ENCODE results near the gene SRR.

The SRR gene

DNA sequence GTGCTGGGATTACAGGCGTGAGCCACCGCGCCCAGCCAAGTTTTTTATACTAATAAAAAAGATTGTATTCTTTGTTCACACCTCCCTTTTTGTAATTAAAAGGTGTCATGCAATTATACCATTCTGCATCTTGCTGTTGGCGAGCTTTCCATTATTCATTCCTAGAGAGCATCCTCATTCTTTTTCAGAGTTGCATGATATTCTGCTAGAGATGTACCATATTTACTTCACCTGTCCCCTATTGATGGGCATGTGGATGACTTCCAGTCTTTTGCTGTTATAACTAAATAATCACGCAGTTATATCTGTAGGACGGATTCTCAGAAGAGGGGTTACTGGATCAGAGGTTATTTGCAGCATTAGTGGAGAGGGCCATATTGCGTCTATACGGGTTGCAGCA is 50.6 kb downstream of the SRR start:
- Histone ChIP-seq H3K4me2 (ENCODE audit: insufficient read depth, low read length, poor library complexity, severe bottlenecking) (no peak overlapping the region), H2AFZ (ENCODE audit: low read length) (no peak overlapping the region), H3K23ac (ENCODE audit: low read depth, low read length, poor library complexity) (no peak overlapping the region), H3K27me3 (ENCODE audit: control insufficient read depth in 3 of 3, insufficient read depth in 3 of 3, low read depth in 1 of 3, low read length in 3 of 3) (no peaks in the 10 kb centered on the region), H2BK12ac (ENCODE audit: low read length) (no peak overlapping the region), H3K4me3 (ENCODE audit: low read length in 2 of 2) (no peak overlapping the region), H3K18ac (ENCODE audit: low read length) (no peak overlapping the region), H3K9ac (ENCODE audit: low read depth, low read length, poor library complexity) (no peak overlapping the region), H3K14ac (ENCODE audit: low read length) (no peak overlapping the region), H3K36me3 (replicated peaks in 1 of 2; ENCODE audit: control insufficient read depth in 2 of 2, insufficient read depth in 2 of 2, low read length in 2 of 2) (peaks cover 2 to 21% of the 10 kb centered on the region in 2 donors), H2BK15ac (ENCODE audit: low read length) (no peak overlapping the region), H3K9me3 (replicated peaks in 1 of 2; ENCODE audit: control insufficient read depth in 2 of 2, insufficient read depth in 1 of 2, low read depth in 1 of 2, low read length in 2 of 2) (no peaks in the 10 kb centered on the region), H3K4ac (ENCODE audit: low read length) (no peak overlapping the region), H3K79me1 (ENCODE audit: low read depth, low read length) (peaks cover 5% of the 10 kb centered on the region), H4K91ac (ENCODE audit: low read depth, low read length, poor library complexity) (no peak overlapping the region), H3K27ac (replicated peaks; ENCODE audit: low read length) (no peak overlapping the region), H3K4me1 (ENCODE audit: control insufficient read depth in 2 of 2, insufficient read depth in 1 of 2, low read depth in 1 of 2, low read length in 2 of 2) (peaks cover 7 to 14% of the 10 kb centered on the region in 2 donors), H2BK5ac (ENCODE audit: low read length) (no peak overlapping the region), H2AK5ac (ENCODE audit: low read depth, low read length) (no peak overlapping the region), H4K8ac (ENCODE audit: low read depth, low read length) (no peak overlapping the region), H2BK120ac (ENCODE audit: low read depth, low read length) (no peak overlapping the region)
- no peak for DNase-seq (ENCODE audit: low spot score)
- no CpG with 5 or more reads among the region's 8 CpGs for WGBS, 2 donors (ENCODE audit: extremely low coverage in 2 of 2, insufficient read length in 2 of 2, insufficient replicate concordance in 1 of 2)

DNA sequence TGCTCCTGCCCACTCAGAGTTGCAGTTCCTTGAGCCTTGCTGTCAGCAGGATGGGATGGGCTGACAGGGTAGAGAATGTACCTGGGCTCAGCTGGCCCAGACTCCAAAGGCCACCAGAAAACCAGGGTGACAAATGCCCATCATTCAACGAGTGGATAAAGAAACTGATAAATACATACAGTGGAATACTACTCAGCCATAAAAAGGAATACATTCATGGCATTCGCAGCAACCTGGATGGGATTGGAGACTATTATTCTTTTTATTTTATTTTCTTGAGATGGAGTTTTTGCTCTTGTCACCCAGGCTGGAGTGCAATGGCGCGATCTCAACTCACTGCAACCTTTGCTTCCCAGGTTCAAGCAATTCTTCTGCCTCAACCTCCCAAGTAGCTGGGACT is 53.5 kb downstream of the SRR start:
- Histone ChIP-seq H2BK12ac (ENCODE audit: low read length) (no peak overlapping the region), H2BK120ac (ENCODE audit: low read depth, low read length) (no peak overlapping the region), H3K14ac (ENCODE audit: low read length) (no peak overlapping the region), H3K4me1 (ENCODE audit: control insufficient read depth in 2 of 2, insufficient read depth in 1 of 2, low read depth in 1 of 2, low read length in 2 of 2) (peaks cover under 1 to 3% of the 10 kb centered on the region in 2 donors), H3K36me3 (replicated peaks in 1 of 2; ENCODE audit: control insufficient read depth in 2 of 2, insufficient read depth in 2 of 2, low read length in 2 of 2) (peaks cover 7 to 26% of the 10 kb centered on the region in 2 donors), H2AK5ac (ENCODE audit: low read depth, low read length) (no peak overlapping the region), H2BK15ac (ENCODE audit: low read length) (no peak overlapping the region), H3K27me3 (ENCODE audit: control insufficient read depth in 3 of 3, insufficient read depth in 3 of 3, low read depth in 1 of 3, low read length in 3 of 3) (no peaks in the 10 kb centered on the region), H2AFZ (ENCODE audit: low read length) (no peak overlapping the region), H4K8ac (ENCODE audit: low read depth, low read length) (no peak overlapping the region), H3K4me3 (ENCODE audit: low read length in 2 of 2) (no peak overlapping the region), H3K9ac (ENCODE audit: low read depth, low read length, poor library complexity) (no peak overlapping the region), H3K9me3 (replicated peaks in 1 of 2; ENCODE audit: control insufficient read depth in 2 of 2, insufficient read depth in 1 of 2, low read depth in 1 of 2, low read length in 2 of 2) (no peaks in the 10 kb centered on the region), H3K27ac (replicated peaks; ENCODE audit: low read length) (no peak overlapping the region), H3K4ac (ENCODE audit: low read length) (no peak overlapping the region), H3K79me1 (ENCODE audit: low read depth, low read length) (peaks cover 2% of the 10 kb centered on the region), H4K91ac (ENCODE audit: low read depth, low read length, poor library complexity) (no peak overlapping the region), H3K23ac (ENCODE audit: low read depth, low read length, poor library complexity) (no peak overlapping the region), H2BK5ac (ENCODE audit: low read length) (no peak overlapping the region), H3K18ac (ENCODE audit: low read length) (no peak overlapping the region), H3K4me2 (ENCODE audit: insufficient read depth, low read length, poor library complexity, severe bottlenecking) (no peak overlapping the region)
- WGBS, 2 donors (ENCODE audit: extremely low coverage in 2 of 2, insufficient read length in 2 of 2, insufficient replicate concordance in 1 of 2) = no CpG with 5 or more reads among the region's 4 CpGs
- no peak for DNase-seq (ENCODE audit: low spot score)

DNA sequence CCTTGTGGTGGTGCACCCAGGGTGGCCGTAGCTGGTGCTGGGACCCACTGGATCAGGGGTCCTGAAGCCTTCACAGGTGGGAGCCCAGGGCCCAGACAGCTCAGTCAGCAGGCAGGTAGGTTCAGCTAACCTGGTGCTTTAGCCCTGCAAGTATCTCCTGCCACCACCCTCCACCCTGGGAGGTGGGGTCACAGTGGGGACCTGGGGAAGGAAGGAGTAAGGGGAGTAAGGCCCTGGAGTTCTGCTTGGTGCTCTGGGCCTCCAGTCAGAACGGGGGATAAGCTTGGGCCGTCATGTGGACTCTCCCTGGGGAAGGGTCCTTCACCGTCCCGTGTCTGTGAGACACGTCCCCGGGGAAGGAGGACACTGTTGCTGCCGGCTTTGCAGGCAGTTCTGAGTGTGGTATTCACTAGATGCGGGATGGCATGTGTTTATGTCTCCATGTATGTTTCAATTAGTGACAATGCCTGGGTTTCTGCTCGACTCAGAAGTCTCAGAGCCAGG is 54.2 kb downstream of the SRR start:
- Histone ChIP-seq H3K79me1 (ENCODE audit: low read depth, low read length) (peaks cover 2% of the 10 kb centered on the region), H2BK5ac (ENCODE audit: low read length) (no peak overlapping the region), H3K4me2 (ENCODE audit: insufficient read depth, low read length, poor library complexity, severe bottlenecking) (no peak overlapping the region), H3K36me3 (replicated peaks in 1 of 2; ENCODE audit: control insufficient read depth in 2 of 2, insufficient read depth in 2 of 2, low read length in 2 of 2) (peaks cover 12 to 30% of the 10 kb centered on the region in 2 donors), H3K23ac (ENCODE audit: low read depth, low read length, poor library complexity) (no peak overlapping the region), H3K9ac (ENCODE audit: low read depth, low read length, poor library complexity) (no peak overlapping the region), H2BK120ac (ENCODE audit: low read depth, low read length) (no peak overlapping the region), H4K91ac (ENCODE audit: low read depth, low read length, poor library complexity) (no peak overlapping the region), H2AK5ac (ENCODE audit: low read depth, low read length) (no peak overlapping the region), H3K4me1 (ENCODE audit: control insufficient read depth in 2 of 2, insufficient read depth in 1 of 2, low read depth in 1 of 2, low read length in 2 of 2) (no peaks in the 10 kb centered on the region), H3K4ac (ENCODE audit: low read length) (no peak overlapping the region), H3K4me3 (ENCODE audit: low read length in 2 of 2) (peak overlapping the region in 1 of 2 donors; percentile 0), H3K18ac (ENCODE audit: low read length) (no peak overlapping the region), H2AFZ (ENCODE audit: low read length) (no peak overlapping the region), H3K14ac (ENCODE audit: low read length) (no peak overlapping the region), H3K27me3 (ENCODE audit: control insufficient read depth in 3 of 3, insufficient read depth in 3 of 3, low read depth in 1 of 3, low read length in 3 of 3) (no peaks in the 10 kb centered on the region), H4K8ac (ENCODE audit: low read depth, low read length) (no peak overlapping the region), H2BK15ac (ENCODE audit: low read length) (no peak overlapping the region), H3K9me3 (replicated peaks in 1 of 2; ENCODE audit: control insufficient read depth in 2 of 2, insufficient read depth in 1 of 2, low read depth in 1 of 2, low read length in 2 of 2) (peaks cover 0 to 4% of the 10 kb centered on the region in 2 donors), H3K27ac (replicated peaks; ENCODE audit: low read length) (no peak overlapping the region), H2BK12ac (ENCODE audit: low read length) (no peak overlapping the region)
- DNase-seq (ENCODE audit: low spot score) = no peak
- WGBS, 2 donors (ENCODE audit: extremely low coverage in 2 of 2, insufficient read length in 2 of 2, insufficient replicate concordance in 1 of 2) = no CpG with 5 or more reads among the region's 10 CpGs

DNA sequence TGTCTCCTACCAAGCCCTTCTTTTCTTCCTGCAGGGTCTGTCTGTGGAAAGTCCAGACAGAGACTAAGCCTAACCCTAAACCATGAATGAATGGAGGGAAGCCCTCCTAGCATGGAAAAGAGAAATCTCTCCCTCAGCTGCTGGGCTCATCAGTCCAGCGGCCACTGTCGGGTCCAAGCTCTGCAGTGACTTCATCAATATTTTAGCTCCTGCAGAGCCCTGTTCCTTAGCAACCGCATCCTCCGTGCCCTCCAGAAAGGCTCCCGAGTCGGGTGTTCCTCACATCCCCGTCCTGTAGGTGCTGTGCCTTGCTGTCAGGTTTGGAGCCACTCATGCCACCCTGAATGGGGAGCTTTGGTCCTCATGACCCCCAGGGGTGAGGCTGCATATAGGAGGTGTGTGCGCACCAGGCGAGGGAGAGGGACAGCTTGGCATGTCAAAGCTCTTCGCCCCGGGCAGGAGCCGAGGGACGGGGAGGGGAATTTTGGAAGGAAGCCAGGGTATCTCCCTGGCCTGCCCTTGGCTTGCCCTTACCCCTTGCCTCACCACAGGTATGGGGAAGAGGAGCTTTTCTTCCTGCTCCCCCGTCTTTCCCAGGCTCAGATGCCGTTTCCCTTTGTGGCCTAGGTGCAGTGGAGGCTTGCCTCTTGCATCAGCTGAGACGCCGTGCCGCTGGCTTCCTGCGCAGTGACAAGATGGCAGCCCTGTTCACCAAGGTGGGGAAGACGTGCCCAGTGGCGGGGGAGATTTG is 57.4 kb downstream of the SRR start:
- Histone ChIP-seq H4K8ac (ENCODE audit: low read depth, low read length) (peak overlapping the region; percentile 6), H3K79me1 (ENCODE audit: low read depth, low read length) (peaks cover 4% of the 10 kb centered on the region), H2BK15ac (ENCODE audit: low read length) (no peak overlapping the region), H3K14ac (ENCODE audit: low read length) (no peak overlapping the region), H2AFZ (ENCODE audit: low read length) (no peak overlapping the region), H3K4me2 (ENCODE audit: insufficient read depth, low read length, poor library complexity, severe bottlenecking) (no peak overlapping the region), H3K27ac (replicated peaks; ENCODE audit: low read length) (no peak overlapping the region), H3K18ac (ENCODE audit: low read length) (no peak overlapping the region), H3K27me3 (ENCODE audit: control insufficient read depth in 3 of 3, insufficient read depth in 3 of 3, low read depth in 1 of 3, low read length in 3 of 3) (no peaks in the 10 kb centered on the region), H3K9me3 (replicated peaks in 1 of 2; ENCODE audit: control insufficient read depth in 2 of 2, insufficient read depth in 1 of 2, low read depth in 1 of 2, low read length in 2 of 2) (peaks cover 0 to 4% of the 10 kb centered on the region in 2 donors), H2AK5ac (ENCODE audit: low read depth, low read length) (no peak overlapping the region), H3K4ac (ENCODE audit: low read length) (no peak overlapping the region), H2BK12ac (ENCODE audit: low read length) (no peak overlapping the region), H2BK5ac (ENCODE audit: low read length) (peak overlapping the region; percentile 30), H3K23ac (ENCODE audit: low read depth, low read length, poor library complexity) (no peak overlapping the region), H3K4me3 (ENCODE audit: low read length in 2 of 2) (peak overlapping the region in 1 of 2 donors; percentile 23), H3K36me3 (replicated peaks in 1 of 2; ENCODE audit: control insufficient read depth in 2 of 2, insufficient read depth in 2 of 2, low read length in 2 of 2) (peaks cover 36 to 56% of the 10 kb centered on the region in 2 donors), H3K4me1 (ENCODE audit: control insufficient read depth in 2 of 2, insufficient read depth in 1 of 2, low read depth in 1 of 2, low read length in 2 of 2) (no peaks in the 10 kb centered on the region), H2BK120ac (ENCODE audit: low read depth, low read length) (no peak overlapping the region), H3K9ac (ENCODE audit: low read depth, low read length, poor library complexity) (no peak overlapping the region), H4K91ac (ENCODE audit: low read depth, low read length, poor library complexity) (no peak overlapping the region)
- WGBS, 2 donors (ENCODE audit: extremely low coverage in 2 of 2, insufficient read length in 2 of 2, insufficient replicate concordance in 1 of 2) = no CpG with 5 or more reads among the region's 21 CpGs
- no peak for DNase-seq (ENCODE audit: low spot score)

Measured in neuronal stem cell (in vitro differentiated cells).